NB4 (cell line): ENCODE data around the gene GIMAP7.

ENCODE experiments used
- POLR2A ChIP-seq: IDR thresholded peaks from 2 replicates; pipeline ENCODE4 v1.6.1; 2011; ENCODE audit warnings: mild to moderate bottlenecking; ENCODE audit not compliant: insufficient read length; ENCODE audit errors: extremely low read depth
- TF ChIP-seq, protein P1 (sequence below): IDR thresholded peaks from one replicate; pipeline ENCODE4 v1.5.1; 2012; ENCODE audit warnings: low read depth, low read length
- TF ChIP-seq, protein P2 (sequence below): IDR thresholded peaks from 2 replicates; pipeline ENCODE4 v1.6.1; 2011; ENCODE audit warnings: low read depth, low read length

DNA sequence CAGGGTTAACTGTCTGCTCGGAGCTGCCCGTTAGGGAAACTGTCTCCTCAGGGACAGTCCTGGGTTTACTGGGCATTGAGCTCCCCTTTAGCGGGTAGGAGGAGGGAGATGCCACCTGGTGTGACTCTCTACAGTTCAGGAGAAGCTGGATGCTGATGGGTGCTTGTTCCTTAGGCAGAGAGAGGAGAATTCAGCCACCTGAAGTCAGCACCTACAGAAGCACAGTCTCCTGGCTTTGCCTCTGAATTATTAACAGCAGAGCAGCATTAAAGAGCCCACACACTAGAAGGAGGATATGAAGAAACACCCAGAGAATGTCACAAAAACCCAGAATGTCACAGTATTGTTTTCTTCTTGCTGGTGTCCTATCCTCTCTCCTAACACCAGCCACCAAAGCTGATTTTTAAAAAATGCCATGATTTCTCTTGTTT lies 53.2 kb downstream of the GIMAP7 start:
- TF ChIP-seq, protein P1, sequence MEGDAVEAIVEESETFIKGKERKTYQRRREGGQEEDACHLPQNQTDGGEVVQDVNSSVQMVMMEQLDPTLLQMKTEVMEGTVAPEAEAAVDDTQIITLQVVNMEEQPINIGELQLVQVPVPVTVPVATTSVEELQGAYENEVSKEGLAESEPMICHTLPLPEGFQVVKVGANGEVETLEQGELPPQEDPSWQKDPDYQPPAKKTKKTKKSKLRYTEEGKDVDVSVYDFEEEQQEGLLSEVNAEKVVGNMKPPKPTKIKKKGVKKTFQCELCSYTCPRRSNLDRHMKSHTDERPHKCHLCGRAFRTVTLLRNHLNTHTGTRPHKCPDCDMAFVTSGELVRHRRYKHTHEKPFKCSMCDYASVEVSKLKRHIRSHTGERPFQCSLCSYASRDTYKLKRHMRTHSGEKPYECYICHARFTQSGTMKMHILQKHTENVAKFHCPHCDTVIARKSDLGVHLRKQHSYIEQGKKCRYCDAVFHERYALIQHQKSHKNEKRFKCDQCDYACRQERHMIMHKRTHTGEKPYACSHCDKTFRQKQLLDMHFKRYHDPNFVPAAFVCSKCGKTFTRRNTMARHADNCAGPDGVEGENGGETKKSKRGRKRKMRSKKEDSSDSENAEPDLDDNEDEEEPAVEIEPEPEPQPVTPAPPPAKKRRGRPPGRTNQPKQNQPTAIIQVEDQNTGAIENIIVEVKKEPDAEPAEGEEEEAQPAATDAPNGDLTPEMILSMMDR = no peak
- no peak for TF ChIP-seq POLR2A
- TF ChIP-seq, protein P2, sequence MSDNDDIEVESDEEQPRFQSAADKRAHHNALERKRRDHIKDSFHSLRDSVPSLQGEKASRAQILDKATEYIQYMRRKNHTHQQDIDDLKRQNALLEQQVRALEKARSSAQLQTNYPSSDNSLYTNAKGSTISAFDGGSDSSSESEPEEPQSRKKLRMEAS = no peak
